Body of pancreas (tissue), 4 donors: ENCODE data around the gene DNAJC18.

Experiments used
- CTCF ChIP-seq, 7 experiments: fragments of 450-650 bp in 4 of 7; fragments of 200-600 bp in 3 of 7; sonication (generic) in 3 of 7; IDR thresholded peaks; one replicate each; pipeline ENCODE4 v1.5.1; 2016 to 2019; ENCODE audit warnings: antibody characterized with exemption in 7 of 7
- POLR2A ChIP-seq, 3 donors: fragments of 450-650 bp; IDR thresholded peaks; one replicate each; pipeline ENCODE4 v1.6.1; 2016; ENCODE audit warnings: antibody characterized with exemption in 3 of 3, mild to moderate bottlenecking in 2 of 3

DNA sequence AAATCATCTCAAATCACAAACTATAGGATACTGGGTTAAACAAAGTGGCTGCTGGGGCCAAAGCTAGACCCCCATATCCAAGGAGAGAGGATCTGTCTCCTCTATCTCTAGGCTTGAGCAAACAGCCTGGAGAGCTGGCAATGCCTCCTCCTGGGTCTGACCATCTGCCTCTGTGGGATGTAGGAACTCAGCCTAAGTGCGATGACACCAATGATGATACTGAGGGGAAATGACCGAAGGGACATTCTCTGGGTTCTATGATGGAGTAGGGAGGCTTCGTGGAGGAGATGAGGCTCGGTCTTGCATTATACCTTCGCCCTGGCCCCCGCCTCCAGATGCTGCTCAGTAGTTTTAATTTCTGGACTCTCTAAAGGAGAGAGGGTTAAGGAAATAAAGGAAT lies 26.2 kb downstream of the DNAJC18 start:
- TF ChIP-seq CTCF (IDR thresholded peaks at IDR 0.05) (no peak), POLR2A (IDR thresholded peaks at IDR 0.05) (no peak)
